MM.1S (cell line): ENCODE data around the gene ITFG1.
A peak's percentile ranks its signal among the peaks of the same experiment; 100 is the strongest.

Experiments
- DNase-seq: peaks from one replicate; pipeline ENCODE4 v3.0.0-alpha.2; 2015
- H2AFZ ChIP-seq: fragments of 300-600 bp; sonication (generic); 2 replicates; pipeline ENCODE4 v1.6.0; 2016; ENCODE audit warnings: antibody characterized with exemption, low read length
- H3F3A ChIP-seq: fragments of 300-600 bp; sonication (generic); 2 replicates; pipeline ENCODE4 v1.6.1; 2016; ENCODE audit warnings: mild to moderate bottlenecking, antibody characterized with exemption, low read length, moderate library complexity, mixed read lengths; ENCODE audit not compliant: insufficient read depth
- H3K27ac ChIP-seq: fragments of 300-600 bp; sonication (generic); 2 replicates; pipeline ENCODE4 v1.5.1; 2016; ENCODE audit warnings: mild to moderate bottlenecking, low read length
- H3K27me3 ChIP-seq: fragments of 300-600 bp; sonication (generic); replicated peaks from 2 replicates; pipeline ENCODE4 v1.6.0; 2016; ENCODE audit warnings: low read length; ENCODE audit not compliant: insufficient read depth
- H3K36me3 ChIP-seq: fragments of 300-600 bp; sonication (generic); replicated peaks from 2 replicates; pipeline ENCODE4 v1.6.1; 2016; ENCODE audit warnings: mild to moderate bottlenecking, low read length, mixed read lengths; ENCODE audit not compliant: insufficient read depth
- H3K4me1 ChIP-seq: fragments of 300-600 bp; sonication (generic); 2 replicates; pipeline ENCODE4 v1.6.1; 2016; ENCODE audit warnings: low read length, mixed read lengths
- H3K4me2 ChIP-seq: fragments of 300-600 bp; sonication (generic); 2 replicates; pipeline ENCODE4 v1.6.0; 2016; ENCODE audit warnings: low read depth, low read length
- H3K4me3 ChIP-seq: fragments of 300-600 bp; sonication (generic); 2 replicates; pipeline ENCODE4 v1.5.1; 2016; ENCODE audit warnings: low read length, mixed read lengths
- H3K79me2 ChIP-seq: fragments of 300-600 bp; sonication (generic); 2 replicates; pipeline ENCODE4 v1.6.1; 2016; ENCODE audit warnings: mixed run types, low read length, mixed read lengths
- H3K9ac ChIP-seq: fragments of 300-600 bp; sonication (generic); 2 replicates; pipeline ENCODE4 v1.6.1; 2016; ENCODE audit warnings: low read length, mixed read lengths
- H3K9me2 ChIP-seq: fragments of 300-600 bp; sonication (generic); replicated peaks from 2 replicates; pipeline ENCODE4 v1.6.1; 2016; ENCODE audit warnings: mild to moderate bottlenecking, low read length, mixed read lengths; ENCODE audit not compliant: insufficient read depth
- H3K9me3 ChIP-seq: fragments of 300-600 bp; sonication (generic); replicated peaks from 2 replicates; pipeline ENCODE4 v1.6.1; 2016; ENCODE audit warnings: mild to moderate bottlenecking, low read length, mixed read lengths; ENCODE audit not compliant: insufficient read depth
- H4K20me1 ChIP-seq: fragments of 300-600 bp; sonication (generic); 2 replicates; pipeline ENCODE4 v1.6.1; 2016; ENCODE audit warnings: mild to moderate bottlenecking, low read length, moderate library complexity, mixed read lengths; ENCODE audit not compliant: insufficient read depth
- EZH2 ChIP-seq: fragments of 300-600 bp; sonication (generic); optimal IDR thresholded peaks from 2 replicates; pipeline ENCODE3; 2017; ENCODE audit warnings: low read depth, mild to moderate bottlenecking, antibody characterized with exemption, low read length, mixed read lengths
- EZH2phosphoT487 ChIP-seq: fragments of 300-600 bp; sonication (generic); IDR thresholded peaks from 2 replicates; pipeline ENCODE4 v1.6.1; 2018; ENCODE audit warnings: antibody characterized with exemption, low read length
- TF ChIP-seq, protein P1 (sequence below): fragments of 300-600 bp; sonication (generic); IDR thresholded peaks from 2 replicates; pipeline ENCODE4 v1.5.1; 2016; ENCODE audit warnings: antibody characterized with exemption, low read length, mixed read lengths

Gene ITFG1

GRCh38 chr16:47459603-47460002 lies 1.3 kb downstream of the ITFG1 start:
- Histone ChIP-seq H3K9ac (0 out of 2 replicates have a peak overlapping the region, but pooled peaks have one; percentile 86), H3K9me3 (no peaks in the 10 kb centered on the region), H3K27ac (no peak overlapping the region)

DNA sequence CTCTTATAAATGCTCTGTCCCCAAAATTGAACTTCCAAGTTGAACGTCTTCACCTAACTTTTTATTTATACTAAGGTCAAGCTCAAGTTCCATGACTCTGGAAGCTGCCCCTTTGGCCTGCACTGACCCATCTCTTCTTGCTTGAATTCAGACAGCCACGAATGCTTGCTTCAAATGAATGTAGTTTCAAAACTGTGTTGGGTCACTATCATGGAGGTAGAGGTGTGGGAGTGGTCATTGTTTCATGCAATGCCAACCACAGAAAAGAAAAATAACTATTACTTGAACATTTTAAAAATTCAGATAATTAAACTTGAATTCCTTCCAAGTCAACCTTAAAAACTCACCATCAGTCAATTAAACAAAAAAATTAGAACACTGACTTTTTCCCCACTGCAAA lies 2.5 kb downstream of the ITFG1 start:
- Histone ChIP-seq H3K79me2 (peaks cover 32% of the 10 kb centered on the region), H3K4me2 (no peak overlapping the region), H3K4me1 (peaks cover 17% of the 10 kb centered on the region), H4K20me1 (no peaks in the 10 kb centered on the region), H3K9me3 (no peaks in the 10 kb centered on the region), H3K27ac (no peak overlapping the region), H3F3A (peaks cover 17% of the 10 kb centered on the region), H3K36me3 (peaks cover 2% of the 10 kb centered on the region; the same call in 1 of the 2 replicates), H2AFZ (no peak overlapping the region), H3K9ac (no peak overlapping the region), H3K27me3 (no peaks in the 10 kb centered on the region), H3K9me2 (no peaks in the 10 kb centered on the region), H3K4me3 (no peak overlapping the region)
- no peak for DNase-seq
- TF ChIP-seq EZH2phosphoT487 (no peak), EZH2 (no peak)
- TF ChIP-seq, protein P1, sequence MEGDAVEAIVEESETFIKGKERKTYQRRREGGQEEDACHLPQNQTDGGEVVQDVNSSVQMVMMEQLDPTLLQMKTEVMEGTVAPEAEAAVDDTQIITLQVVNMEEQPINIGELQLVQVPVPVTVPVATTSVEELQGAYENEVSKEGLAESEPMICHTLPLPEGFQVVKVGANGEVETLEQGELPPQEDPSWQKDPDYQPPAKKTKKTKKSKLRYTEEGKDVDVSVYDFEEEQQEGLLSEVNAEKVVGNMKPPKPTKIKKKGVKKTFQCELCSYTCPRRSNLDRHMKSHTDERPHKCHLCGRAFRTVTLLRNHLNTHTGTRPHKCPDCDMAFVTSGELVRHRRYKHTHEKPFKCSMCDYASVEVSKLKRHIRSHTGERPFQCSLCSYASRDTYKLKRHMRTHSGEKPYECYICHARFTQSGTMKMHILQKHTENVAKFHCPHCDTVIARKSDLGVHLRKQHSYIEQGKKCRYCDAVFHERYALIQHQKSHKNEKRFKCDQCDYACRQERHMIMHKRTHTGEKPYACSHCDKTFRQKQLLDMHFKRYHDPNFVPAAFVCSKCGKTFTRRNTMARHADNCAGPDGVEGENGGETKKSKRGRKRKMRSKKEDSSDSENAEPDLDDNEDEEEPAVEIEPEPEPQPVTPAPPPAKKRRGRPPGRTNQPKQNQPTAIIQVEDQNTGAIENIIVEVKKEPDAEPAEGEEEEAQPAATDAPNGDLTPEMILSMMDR: no peak

More at GRCh38 chr16:47459603-47460002, 1.3 kb downstream of the ITFG1 start:
- Histone ChIP-seq H3K9me2 (no peaks in the 10 kb centered on the region), H3K4me2 (peak overlapping the region; percentile 67), H2AFZ (no peak overlapping the region), H3F3A (peaks cover 17% of the 10 kb centered on the region), H3K36me3 (no peaks in the 10 kb centered on the region; the same call in 1 of the 2 replicates), H3K4me3 (peak overlapping the region; percentile 95), H3K79me2 (peaks cover 45% of the 10 kb centered on the region), H3K4me1 (peaks cover 19% of the 10 kb centered on the region), H4K20me1 (no peaks in the 10 kb centered on the region), H3K27me3 (no peaks in the 10 kb centered on the region)
- no peak for TF ChIP-seq EZH2
- no peak for TF ChIP-seq EZH2phosphoT487
- TF ChIP-seq, protein P1: no peak
- no peak for DNase-seq

- no peaks in the 10 kb centered on the region for H3K9me2 ChIP-seq
Observed at GRCh38 chr16:47449788-47450187, 11.1 kb downstream of the ITFG1 start.

More at GRCh38 chr16:47449788-47450187, 11.1 kb downstream of the ITFG1 start:
- Histone ChIP-seq H2AFZ (no peak overlapping the region), H3K79me2 (no peaks in the 10 kb centered on the region), H4K20me1 (no peaks in the 10 kb centered on the region), H3K36me3 (peaks cover 3% of the 10 kb centered on the region), H3K27ac (no peak overlapping the region), H3F3A (no peaks in the 10 kb centered on the region), H3K4me1 (0 out of 2 replicates have a peak, but pooled peaks cover 4% of the 10 kb centered on the region), H3K4me3 (no peak overlapping the region), H3K9ac (no peak overlapping the region), H3K9me3 (no peaks in the 10 kb centered on the region), H3K27me3 (no peaks in the 10 kb centered on the region), H3K4me2 (no peak overlapping the region)
- DNase-seq: no peak
- TF ChIP-seq EZH2phosphoT487 (no peak), EZH2 (no peak)
- TF ChIP-seq, protein P1: no peak
